Testis (tissue), 2 donors: Measurements from ENCODE around the gene OIP5.
"Not testable (repeated sequence)": the region's sequence is repeated elsewhere in the genome, so short reads cannot be mapped to it uniquely, and the experiment has no call there.

ENCODE experiments used
- POLR2A ChIP-seq: fragments of 450-650 bp; IDR thresholded peaks from one replicate; pipeline ENCODE4 v1.6.1; 2017; ENCODE audit warnings: antibody characterized with exemption, mild to moderate bottlenecking, moderate library complexity
- TF ChIP-seq, protein P1 (sequence below), 3 experiments: fragments of 450-650 bp in 2 of 3; fragments of 200-600 bp in 1 of 3; sonication (generic) in 1 of 3; IDR thresholded peaks; one replicate each; pipeline ENCODE4 v1.5.1; 2016 to 2019; ENCODE audit warnings: antibody characterized with exemption in 3 of 3, mild to moderate bottlenecking in 2 of 3, moderate library complexity in 1 of 3

DNA sequence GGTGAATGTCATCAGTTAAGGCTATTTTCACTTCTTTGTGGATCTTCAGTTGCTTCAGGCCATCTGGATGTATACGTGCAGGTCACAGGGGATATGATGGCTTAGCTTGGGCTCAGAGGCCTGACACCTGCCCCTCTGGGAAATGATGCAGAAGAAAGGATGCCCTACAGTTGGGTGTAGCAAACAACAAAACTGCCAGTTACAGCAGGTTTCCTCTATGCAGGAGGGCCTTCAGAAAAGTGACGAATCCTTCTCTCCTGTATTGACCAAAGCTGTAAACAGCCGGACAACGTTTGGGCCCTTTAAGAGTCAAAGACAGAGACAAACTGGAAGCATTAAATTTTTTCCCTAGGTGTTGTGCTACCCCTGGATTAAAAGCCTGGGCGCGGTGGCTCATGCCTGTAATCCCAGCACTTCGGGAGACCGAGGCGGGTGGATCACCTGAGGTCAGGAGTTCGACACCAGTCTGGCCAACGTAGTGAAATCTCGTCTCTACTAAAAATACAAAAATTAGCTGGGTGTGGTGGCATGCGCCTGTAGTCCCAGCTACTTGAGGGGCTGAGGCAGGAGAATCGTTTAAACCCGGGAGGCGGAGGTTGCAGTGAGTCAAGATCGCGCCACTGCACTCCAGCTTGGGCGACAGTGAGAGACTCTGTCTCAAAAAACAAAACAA, 49.3 kb downstream of the OIP5 start:
- TF ChIP-seq, protein P1, sequence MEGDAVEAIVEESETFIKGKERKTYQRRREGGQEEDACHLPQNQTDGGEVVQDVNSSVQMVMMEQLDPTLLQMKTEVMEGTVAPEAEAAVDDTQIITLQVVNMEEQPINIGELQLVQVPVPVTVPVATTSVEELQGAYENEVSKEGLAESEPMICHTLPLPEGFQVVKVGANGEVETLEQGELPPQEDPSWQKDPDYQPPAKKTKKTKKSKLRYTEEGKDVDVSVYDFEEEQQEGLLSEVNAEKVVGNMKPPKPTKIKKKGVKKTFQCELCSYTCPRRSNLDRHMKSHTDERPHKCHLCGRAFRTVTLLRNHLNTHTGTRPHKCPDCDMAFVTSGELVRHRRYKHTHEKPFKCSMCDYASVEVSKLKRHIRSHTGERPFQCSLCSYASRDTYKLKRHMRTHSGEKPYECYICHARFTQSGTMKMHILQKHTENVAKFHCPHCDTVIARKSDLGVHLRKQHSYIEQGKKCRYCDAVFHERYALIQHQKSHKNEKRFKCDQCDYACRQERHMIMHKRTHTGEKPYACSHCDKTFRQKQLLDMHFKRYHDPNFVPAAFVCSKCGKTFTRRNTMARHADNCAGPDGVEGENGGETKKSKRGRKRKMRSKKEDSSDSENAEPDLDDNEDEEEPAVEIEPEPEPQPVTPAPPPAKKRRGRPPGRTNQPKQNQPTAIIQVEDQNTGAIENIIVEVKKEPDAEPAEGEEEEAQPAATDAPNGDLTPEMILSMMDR (IDR thresholded peaks at IDR 0.05): not testable (repeated sequence)
- not testable (repeated sequence) for TF ChIP-seq POLR2A
